ENCODE data around the gene SPAG17. TPM values are rescaled to one million over a fixed set of nuclear protein-coding genes. Genes with fewer than 3 reads are reported as not detected.

The SPAG17 gene
- total RNA-seq, 1 donor from 2014 or later: 1.9 TPM

GRCh38 chr1:118202076-118202608 lies 17.1 kb upstream of the SPAG17 start:
- H3K4me3 ChIP-seq (ENCODE audit: insufficient read depth, low read depth, low read length): no peak overlapping the region
- no peak overlapping the region for H2AFZ ChIP-seq (ENCODE audit: low read depth, low read length)
- no peaks in the 10 kb centered on the region for H3K4me1 Mint-ChIP-seq (ENCODE audit: low read depth, unreplicated experiment)
- no peak overlapping the region for H3K4me2 ChIP-seq (ENCODE audit: low read length)
- H4K20me1 ChIP-seq (ENCODE audit: insufficient read depth, low read length): no peaks in the 10 kb centered on the region
- TF ChIP-seq EZH2 (IDR thresholded peaks at IDR 0.05; ENCODE audit: insufficient read depth, low read length) (no peak), CTCF (IDR thresholded peaks at IDR 0.05; ENCODE audit: insufficient read depth, low read depth, low read length) (no peak)
- no peak overlapping the region for H3K27ac Mint-ChIP-seq (ENCODE audit: unreplicated experiment)
- FAIRE-seq (no peak), DNase-seq (ENCODE audit: low read depth) (no peak)
- H3K4me1 ChIP-seq (ENCODE audit: insufficient read depth, low read length): no peaks in the 10 kb centered on the region
- no peak overlapping the region for H3K27ac ChIP-seq (ENCODE audit: low read depth, low read length)
- H3K27me3 ChIP-seq (ENCODE audit: insufficient read depth, low read length): no peaks in the 10 kb centered on the region
- no peaks in the 10 kb centered on the region for H3K36me3 ChIP-seq (ENCODE audit: insufficient read depth, low read length)
- no peak overlapping the region for H3K4me3 Mint-ChIP-seq (ENCODE audit: unreplicated experiment)
- no peaks in the 10 kb centered on the region for H3K36me3 Mint-ChIP-seq (ENCODE audit: low read depth, unreplicated experiment)
- no peak overlapping the region for H3K9ac ChIP-seq (ENCODE audit: low read length)
- H3K9me3 Mint-ChIP-seq (ENCODE audit: unreplicated experiment): peaks cover 2% of the 10 kb centered on the region
- no peaks in the 10 kb centered on the region for H3K27me3 Mint-ChIP-seq (ENCODE audit: low read depth, unreplicated experiment)
- H3K79me2 ChIP-seq (ENCODE audit: insufficient read depth, low read length): no peaks in the 10 kb centered on the region
- no peaks in the 10 kb centered on the region for H3K9me3 ChIP-seq (ENCODE audit: insufficient read depth, low read depth, low read length)

GRCh38 chr1:118201524-118201923 lies 16.5 kb upstream of the SPAG17 start:
- no peaks in the 10 kb centered on the region for H3K9me3 ChIP-seq (ENCODE audit: insufficient read depth, low read depth, low read length)
- TF ChIP-seq CTCF (IDR thresholded peaks at IDR 0.05; ENCODE audit: insufficient read depth, low read depth, low read length): no peak
- TF ChIP-seq EZH2 (IDR thresholded peaks at IDR 0.05; ENCODE audit: insufficient read depth, low read length): no peak
- Mint-ChIP-seq H3K4me1 (ENCODE audit: low read depth, unreplicated experiment) (no peaks in the 10 kb centered on the region), H3K9me3 (ENCODE audit: unreplicated experiment) (peaks cover 2% of the 10 kb centered on the region), H3K36me3 (ENCODE audit: low read depth, unreplicated experiment) (no peaks in the 10 kb centered on the region), H3K4me3 (ENCODE audit: unreplicated experiment) (no peak overlapping the region), H3K27ac (ENCODE audit: unreplicated experiment) (no peak overlapping the region), H3K27me3 (ENCODE audit: low read depth, unreplicated experiment) (no peaks in the 10 kb centered on the region)
- no peaks in the 10 kb centered on the region for H3K27me3 ChIP-seq (ENCODE audit: insufficient read depth, low read length)
- H3K4me3 ChIP-seq (ENCODE audit: insufficient read depth, low read depth, low read length): no peak overlapping the region
- H3K4me2 ChIP-seq (ENCODE audit: low read length): no peak overlapping the region
- H4K20me1 ChIP-seq (ENCODE audit: insufficient read depth, low read length): no peaks in the 10 kb centered on the region
- no peaks in the 10 kb centered on the region for H3K79me2 ChIP-seq (ENCODE audit: insufficient read depth, low read length)
- H2AFZ ChIP-seq (ENCODE audit: low read depth, low read length): no peak overlapping the region
- H3K9ac ChIP-seq (ENCODE audit: low read length): no peak overlapping the region
- no peaks in the 10 kb centered on the region for H3K4me1 ChIP-seq (ENCODE audit: insufficient read depth, low read length)
- H3K36me3 ChIP-seq (ENCODE audit: insufficient read depth, low read length): no peaks in the 10 kb centered on the region
- no peak overlapping the region for H3K27ac ChIP-seq (ENCODE audit: low read depth, low read length)
- DNase-seq (ENCODE audit: low read depth): no peak
- FAIRE-seq: no peak

- Mint-ChIP-seq H3K27me3 (ENCODE audit: low read depth, unreplicated experiment) (no peaks in the 10 kb centered on the region), H3K4me3 (ENCODE audit: unreplicated experiment) (no peak overlapping the region), H3K36me3 (ENCODE audit: low read depth, unreplicated experiment) (no peaks in the 10 kb centered on the region), H3K4me1 (ENCODE audit: low read depth, unreplicated experiment) (no peaks in the 10 kb centered on the region), H3K9me3 (ENCODE audit: unreplicated experiment) (peaks cover 2% of the 10 kb centered on the region), H3K27ac (ENCODE audit: unreplicated experiment) (no peak overlapping the region)
- no peaks in the 10 kb centered on the region for H3K27me3 ChIP-seq (ENCODE audit: insufficient read depth, low read length)
- no peak overlapping the region for H2AFZ ChIP-seq (ENCODE audit: low read depth, low read length)
- H3K4me3 ChIP-seq (ENCODE audit: insufficient read depth, low read depth, low read length): no peak overlapping the region
- H3K9me3 ChIP-seq (ENCODE audit: insufficient read depth, low read depth, low read length): no peaks in the 10 kb centered on the region
- H3K79me2 ChIP-seq (ENCODE audit: insufficient read depth, low read length): no peaks in the 10 kb centered on the region
- no peaks in the 10 kb centered on the region for H3K4me1 ChIP-seq (ENCODE audit: insufficient read depth, low read length)
- TF ChIP-seq CTCF (IDR thresholded peaks at IDR 0.05; ENCODE audit: insufficient read depth, low read depth, low read length): no peak
- no peak for TF ChIP-seq EZH2 (IDR thresholded peaks at IDR 0.05; ENCODE audit: insufficient read depth, low read length)
- no peaks in the 10 kb centered on the region for H4K20me1 ChIP-seq (ENCODE audit: insufficient read depth, low read length)
- H3K9ac ChIP-seq (ENCODE audit: low read length): no peak overlapping the region
- no peak overlapping the region for H3K4me2 ChIP-seq (ENCODE audit: low read length)
- DNase-seq (ENCODE audit: low read depth) (no peak), FAIRE-seq (no peak)
- H3K27ac ChIP-seq (ENCODE audit: low read depth, low read length): no peak overlapping the region
- no peaks in the 10 kb centered on the region for H3K36me3 ChIP-seq (ENCODE audit: insufficient read depth, low read length)
Measured at GRCh38 chr1:118200836-118201235, 15.8 kb upstream of the SPAG17 start.

All from astrocyte (in vitro differentiated cells and primary cell).